LHCN-M2 (cell line): ENCODE measurements around the gene LRTM1. TPM values are rescaled to one million over a fixed set of nuclear protein-coding genes. Genes with fewer than 3 reads are reported as not detected.
A peak's percentile ranks its signal among the peaks of the same experiment; 100 is the strongest.

Experiments used
- DNase-seq: peaks from one replicate; pipeline ENCODE4 v3.0.0-alpha.2; 2012; ENCODE audit warnings: low read depth
- total RNA-seq: library from RNA; depleted of rRNA; stranded (reverse); fragments of >200 nt; gene quantifications from 2 replicates; pipeline ENCODE4 v1.2.3, GENCODE V29; 2014

LRTM1 gene
- total RNA-seq, 1 experiment from 2014 or later, result not detected

- no peak for DNase-seq
Observed at GRCh38 chr3:54895613-54896012, 32.2 kb downstream of the LRTM1 start.

- DNase-seq, result no peak
Observed at GRCh38 chr3:54892168-54892567, 35.7 kb downstream of the LRTM1 start.

- peak; percentile 98 for DNase-seq
Observed at GRCh38 chr3:54891540-54891897, 36.3 kb downstream of the LRTM1 start.

- no peak for DNase-seq
Observed at GRCh38 chr3:54889731-54890130, 38.1 kb downstream of the LRTM1 start.

GRCh38 chr3:54888873-54889272 is 39.0 kb downstream of the LRTM1 start:
- peak; percentile 71 for DNase-seq

GRCh38 chr3:54888162-54888561 is 39.7 kb downstream of the LRTM1 start:
- no peak for DNase-seq

- peak; percentile 78 for DNase-seq
Observed at GRCh38 chr3:54882129-54882833, 45.6 kb downstream of the LRTM1 start.

- no peak for DNase-seq
Observed at GRCh38 chr3:54878145-54878544, 49.7 kb downstream of the LRTM1 start.

GRCh38 chr3:54877730-54878129 is 50.1 kb downstream of the LRTM1 start:
- DNase-seq, result no peak

- DNase-seq, result no peak
Observed at GRCh38 chr3:54876694-54877093, 51.2 kb downstream of the LRTM1 start.

- DNase-seq, result no peak
Observed at GRCh38 chr3:54875596-54876268, 52.1 kb downstream of the LRTM1 start.

GRCh38 chr3:54874816-54875556 is 52.9 kb downstream of the LRTM1 start:
- DNase-seq, result no peak

GRCh38 chr3:54873059-54874010 is 54.5 kb downstream of the LRTM1 start:
- no peak for DNase-seq

GRCh38 chr3:54871867-54872266 is 56.0 kb downstream of the LRTM1 start:
- no peak for DNase-seq

- DNase-seq, result peak; percentile 94
Observed at GRCh38 chr3:54870423-54870822, 57.4 kb downstream of the LRTM1 start.
